Keratinocyte (primary cell): ENCODE results near the gene BECN2. TPM values are rescaled to one million over a fixed set of nuclear protein-coding genes. Genes with fewer than 3 reads are reported as not detected.

Experiments used
- DNase-seq: peaks from one replicate; pipeline ENCODE4 v3.0.0-alpha.2; 2011; ENCODE audit warnings: low read depth, missing footprints, low spot score
- FAIRE-seq: peaks from 2 replicates; lab custom pipeline; 2011; peaks lifted over from hg19 to GRCh38; lab: Jason Lieb, UNC
- H2AFZ ChIP-seq: 2 replicates; pipeline ENCODE4 v1.6.0; 2012; ENCODE audit warnings: low read length, control low read depth, inconsistent platforms; ENCODE audit not compliant: control insufficient read depth
- H3K27ac ChIP-seq: 2 replicates; pipeline ENCODE4 v1.5.1; 2011; ENCODE audit warnings: low read length; ENCODE audit not compliant: control insufficient read depth, insufficient read depth
- H3K27me3 ChIP-seq: 3 replicates; pipeline ENCODE4 v1.6.0; 2011; ENCODE audit warnings: low read length; ENCODE audit not compliant: control insufficient read depth, insufficient read depth; ENCODE audit errors: extremely low read depth
- H3K36me3 ChIP-seq, 2 experiments: 2 replicates in 1 of 2; 3 replicates in 1 of 2; pipeline ENCODE4 v1.5.1; 2011; ENCODE audit warnings: low read length in 2 of 2, mild to moderate bottlenecking in 1 of 2; ENCODE audit not compliant: control insufficient read depth in 2 of 2, insufficient read depth in 2 of 2; ENCODE audit errors: extremely low read depth in 1 of 2
- H3K4me1 ChIP-seq: 3 replicates; pipeline ENCODE4 v1.5.1; 2011; ENCODE audit warnings: low read length; ENCODE audit not compliant: control insufficient read depth, insufficient read depth; ENCODE audit errors: extremely low read depth
- H3K4me2 ChIP-seq: 3 replicates; pipeline ENCODE4 v1.6.0; 2011; ENCODE audit warnings: low read depth, low read length; ENCODE audit not compliant: control insufficient read depth, insufficient read depth; ENCODE audit errors: extremely low read depth
- H3K4me3 ChIP-seq, 3 experiments: fragments of 200-600 bp in 1 of 3; sonication (generic) in 1 of 3; 2 replicates in 2 of 3; 3 replicates in 1 of 3; pipeline ENCODE4 v1.5.1; 2011 to 2016; ENCODE audit warnings: low read length in 3 of 3, mild to moderate bottlenecking in 3 of 3, control low read depth in 2 of 3, inconsistent platforms in 1 of 3, low read depth in 1 of 3, mixed read lengths in 1 of 3, mixed run types in 1 of 3, moderate library complexity in 1 of 3; ENCODE audit not compliant: control insufficient read depth in 2 of 3, insufficient read depth in 2 of 3; ENCODE audit errors: extremely low read depth in 1 of 3
- H3K79me2 ChIP-seq: 2 replicates; pipeline ENCODE4 v1.6.0; 2012; ENCODE audit warnings: low read length; ENCODE audit not compliant: control insufficient read depth, insufficient read depth
- H3K9ac ChIP-seq: 3 replicates; pipeline ENCODE4 v1.6.0; 2011; ENCODE audit warnings: low read length; ENCODE audit not compliant: control insufficient read depth, insufficient read depth; ENCODE audit errors: extremely low read depth
- H3K9me1 ChIP-seq: 3 replicates; pipeline ENCODE4 v1.6.0; 2011; ENCODE audit warnings: low read length; ENCODE audit not compliant: control insufficient read depth, insufficient read depth; ENCODE audit errors: extremely low read depth
- H3K9me3 ChIP-seq: 2 replicates; pipeline ENCODE4 v1.5.1; 2012; ENCODE audit warnings: low read depth, low read length; ENCODE audit not compliant: control insufficient read depth
- H4K20me1 ChIP-seq: 3 replicates; pipeline ENCODE4 v1.6.0; 2011; ENCODE audit warnings: low read length; ENCODE audit not compliant: control insufficient read depth, insufficient read depth; ENCODE audit errors: extremely low read depth
- EZH2 ChIP-seq: IDR thresholded peaks from one replicate; pipeline ENCODE4 v1.6.1; 2012; ENCODE audit warnings: inconsistent platforms, mild to moderate bottlenecking, low read length, moderate library complexity
- dilution Hi-C: fragments of 300-500 bp; cut with MboI; formaldehyde crosslinking; loops from one replicate; pipeline ENCODE4 v1.7.0; 2020; ENCODE audit warnings: low sequenced_read_pairs; ENCODE audit not compliant: extremely low pct_ligation_motif_present
- polyA plus RNA-seq, 5 experiments: library from polyadenylated mRNA; depleted of rRNA in 3 of 5; stranded (reverse) in 3 of 5; stranded (forward) in 1 of 5; unstranded in 1 of 5; fragments of >200 nt; gene quantifications; 1 replicate in 1 of 5; 2 replicates in 3 of 5; 3 replicates in 1 of 5; pipeline versions ENCODE4 v1.2.1 to v1.2.3, GENCODE V29; 2011 to 2012; ENCODE audit warnings: missing spikeins in 2 of 5, low read depth in 1 of 5, low replicate concordance in 1 of 5
- TF ChIP-seq, protein P1 (sequence below), 3 experiments: IDR thresholded peaks in 1 of 3; conservative IDR thresholded peaks in 1 of 3; optimal IDR thresholded peaks in 1 of 3; 2 replicates in 2 of 3; 3 replicates in 1 of 3; pipeline versions ENCODE3 to v1.5.1; 2011; ENCODE audit warnings: low read length in 3 of 3, mild to moderate bottlenecking in 3 of 3, moderate library complexity in 2 of 3, control low read depth in 1 of 3, inconsistent platforms in 1 of 3; ENCODE audit not compliant: insufficient read depth in 2 of 3; ENCODE audit errors: extremely low read depth in 1 of 3

BECN2 gene
- polyA plus RNA-seq, 1 donor (not counting 4 experiments of a cell fraction or from before 2014, with no cell fraction given): not detected

DNA sequence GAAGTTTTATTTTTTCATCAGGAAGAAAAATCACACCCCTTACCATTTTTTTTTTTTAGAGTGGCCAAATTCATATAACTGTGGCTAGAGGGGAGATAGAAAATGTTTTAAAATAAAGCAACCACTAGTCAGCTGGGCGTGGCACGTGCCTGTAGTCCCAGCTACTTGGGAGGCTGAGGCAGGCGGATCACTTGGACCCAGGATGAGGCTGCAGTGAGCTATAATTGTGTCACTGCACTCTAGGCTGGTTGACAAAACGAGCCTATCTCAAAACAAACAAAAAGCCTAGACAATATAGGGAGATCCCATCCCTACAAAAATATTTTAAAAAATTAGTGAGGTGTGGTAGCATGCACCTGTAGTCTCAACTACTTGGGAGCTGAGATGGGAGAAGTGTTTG lies 14.8 kb upstream of the BECN2 start:
- dilution Hi-C loops: no loop called here
- DNase-seq (no peak), FAIRE-seq (no peak)
- Histone ChIP-seq H3K4me2 (no peak overlapping the region), H3K4me3 (no peak overlapping the region), H3K9ac (no peak overlapping the region), H3K27ac (no peak overlapping the region), H3K36me3 (no peaks in the 10 kb centered on the region), H3K9me3 (no peaks in the 10 kb centered on the region), H3K79me2 (no peaks in the 10 kb centered on the region), H3K27me3 (no peaks in the 10 kb centered on the region), H3K9me1 (no peaks in the 10 kb centered on the region), H2AFZ (no peak overlapping the region), H4K20me1 (no peaks in the 10 kb centered on the region), H3K4me1 (no peaks in the 10 kb centered on the region)
- no peak for TF ChIP-seq EZH2
- TF ChIP-seq, protein P1, sequence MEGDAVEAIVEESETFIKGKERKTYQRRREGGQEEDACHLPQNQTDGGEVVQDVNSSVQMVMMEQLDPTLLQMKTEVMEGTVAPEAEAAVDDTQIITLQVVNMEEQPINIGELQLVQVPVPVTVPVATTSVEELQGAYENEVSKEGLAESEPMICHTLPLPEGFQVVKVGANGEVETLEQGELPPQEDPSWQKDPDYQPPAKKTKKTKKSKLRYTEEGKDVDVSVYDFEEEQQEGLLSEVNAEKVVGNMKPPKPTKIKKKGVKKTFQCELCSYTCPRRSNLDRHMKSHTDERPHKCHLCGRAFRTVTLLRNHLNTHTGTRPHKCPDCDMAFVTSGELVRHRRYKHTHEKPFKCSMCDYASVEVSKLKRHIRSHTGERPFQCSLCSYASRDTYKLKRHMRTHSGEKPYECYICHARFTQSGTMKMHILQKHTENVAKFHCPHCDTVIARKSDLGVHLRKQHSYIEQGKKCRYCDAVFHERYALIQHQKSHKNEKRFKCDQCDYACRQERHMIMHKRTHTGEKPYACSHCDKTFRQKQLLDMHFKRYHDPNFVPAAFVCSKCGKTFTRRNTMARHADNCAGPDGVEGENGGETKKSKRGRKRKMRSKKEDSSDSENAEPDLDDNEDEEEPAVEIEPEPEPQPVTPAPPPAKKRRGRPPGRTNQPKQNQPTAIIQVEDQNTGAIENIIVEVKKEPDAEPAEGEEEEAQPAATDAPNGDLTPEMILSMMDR (optimal IDR thresholded peaks at IDR 0.05 in 1 of 3, IDR thresholded peaks at IDR 0.05 in 1 of 3, conservative IDR thresholded peaks at IDR 0.05 in 1 of 3; ENCODE audit: extremely low read depth in 1 of 3, insufficient read depth in 2 of 3, low read length in 3 of 3): no peak

DNA sequence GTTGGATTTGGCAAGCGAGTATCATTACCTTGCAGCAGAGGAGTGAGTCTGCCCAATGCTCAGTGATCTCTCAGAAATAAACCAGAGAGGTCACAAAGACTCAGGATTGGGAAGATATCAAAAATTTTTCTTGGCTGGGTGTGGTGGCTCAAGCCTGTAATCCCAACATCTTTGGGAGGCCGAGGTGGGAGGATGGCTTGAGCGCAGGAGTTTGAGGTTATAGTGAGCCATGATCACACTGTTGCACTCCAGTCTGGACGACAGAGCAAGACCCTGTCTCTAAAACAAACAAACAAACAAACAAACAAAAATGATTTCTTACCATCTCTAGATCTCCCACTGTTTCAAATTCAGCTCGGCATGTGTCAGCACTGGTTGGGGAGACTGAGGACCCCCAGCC lies 13.3 kb upstream of the BECN2 start:
- Histone ChIP-seq H3K4me1 (no peaks in the 10 kb centered on the region), H2AFZ (no peak overlapping the region), H3K9me1 (no peaks in the 10 kb centered on the region), H3K27ac (no peak overlapping the region), H3K4me3 (no peak overlapping the region), H4K20me1 (no peaks in the 10 kb centered on the region), H3K9me3 (no peaks in the 10 kb centered on the region), H3K27me3 (no peaks in the 10 kb centered on the region), H3K9ac (no peak overlapping the region), H3K36me3 (no peaks in the 10 kb centered on the region), H3K4me2 (no peak overlapping the region), H3K79me2 (no peaks in the 10 kb centered on the region)
- FAIRE-seq (no peak), DNase-seq (no peak)
- dilution Hi-C loops: no loop called here
- TF ChIP-seq, protein P1 (optimal IDR thresholded peaks at IDR 0.05 in 1 of 3, IDR thresholded peaks at IDR 0.05 in 1 of 3, conservative IDR thresholded peaks at IDR 0.05 in 1 of 3; ENCODE audit: extremely low read depth in 1 of 3, insufficient read depth in 2 of 3, low read length in 3 of 3): no peak
- no peak for TF ChIP-seq EZH2
